ENCODE data around the gene C1orf167.

Gene C1orf167, protein sequence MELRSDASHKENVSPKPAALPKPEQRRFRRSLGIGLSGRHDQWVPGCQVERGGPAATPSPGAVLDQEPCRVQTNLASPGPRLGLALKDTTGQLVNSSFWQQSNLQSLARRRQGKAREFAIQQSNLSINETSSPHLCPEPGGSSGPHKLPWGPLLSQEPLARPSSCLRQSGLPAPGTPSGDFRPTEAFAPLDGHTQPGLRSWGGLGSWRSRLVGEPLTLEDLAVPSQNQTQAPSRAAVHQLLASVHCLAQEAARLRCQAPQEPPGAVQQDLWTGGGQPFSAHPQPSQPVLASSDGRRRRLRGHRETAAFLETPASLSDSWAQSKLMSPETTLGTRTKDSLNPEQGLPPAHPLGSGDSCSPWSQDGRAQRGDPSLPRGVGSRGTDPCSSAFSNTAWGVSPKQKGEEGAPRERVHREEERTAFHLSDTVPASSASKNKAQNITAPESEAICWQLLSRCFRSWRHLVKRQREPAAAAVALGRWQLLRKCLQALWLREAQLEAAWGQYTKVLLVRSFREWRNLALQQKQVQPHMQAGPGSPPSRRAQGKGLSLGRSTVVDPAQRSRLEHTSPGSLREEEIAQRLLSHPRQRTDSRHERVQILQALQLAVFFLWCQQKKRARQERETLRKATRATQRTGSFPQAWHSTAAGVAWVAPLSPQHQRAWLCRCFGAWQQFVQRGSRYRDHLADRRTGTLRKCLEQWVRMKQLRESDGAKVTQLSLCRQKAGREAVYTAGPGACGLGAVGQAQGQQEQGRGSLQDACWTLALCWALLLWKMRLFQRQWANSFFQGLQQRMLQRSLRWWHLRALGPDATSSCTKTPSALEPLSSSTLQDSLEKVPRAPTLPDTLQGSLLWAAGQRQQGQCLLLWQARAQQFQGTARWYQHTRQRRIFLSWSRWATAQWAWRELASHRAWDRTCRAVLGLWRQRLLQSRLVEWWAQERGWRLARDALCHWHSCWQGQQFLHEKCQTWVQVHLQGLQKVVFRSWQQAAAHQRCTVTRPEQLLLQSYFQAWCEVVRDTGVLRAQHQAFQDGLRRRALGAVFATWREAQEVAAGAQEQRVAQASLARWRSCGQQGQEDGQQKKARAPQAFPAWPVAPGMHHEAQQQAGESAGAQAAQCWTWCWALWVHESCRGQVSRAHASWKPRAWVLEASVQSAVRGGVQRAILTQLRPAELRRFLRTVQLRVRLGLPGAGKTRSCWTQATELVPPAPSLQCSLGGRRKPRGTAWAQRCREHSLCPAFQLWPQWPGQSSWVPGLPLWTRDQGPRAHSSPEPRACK (N-terminal part only)

GRCh38 chr1:11761988-11762406 is at the start of gene C1orf167:
Gene C1orf167 (plus strand): TSS chr1:11762193. CDS start chr1:11764401, 2,208 bp downstream.
- DNase-seq (ENCODE audit: low read depth): no peak
- Histone ChIP-seq H3K4me1 (ENCODE audit: control insufficient read depth, insufficient read depth, low read length) (no peaks in the 10 kb centered on the region), H3K36me3 (ENCODE audit: control insufficient read depth, insufficient read depth, low read length, severe bottlenecking) (no peaks in the 10 kb centered on the region), H3K4me3 (ENCODE audit: low read length) (no peak within 1 kb of the TSS), H3K9me3 (ENCODE audit: control insufficient read depth, low read length) (peaks cover 4% of the 10 kb centered on the region), H3K9ac (ENCODE audit: low read length) (no peak within 1 kb of the TSS), H3K27me3 (replicated peaks; ENCODE audit: control insufficient read depth, insufficient read depth, low read length) (peaks cover 36% of the 10 kb centered on the region)

- no peaks in the 10 kb centered on the region for H3K36me3 ChIP-seq (ENCODE audit: control insufficient read depth, insufficient read depth, low read length, severe bottlenecking)
- no peaks in the 10 kb centered on the region for H3K4me1 ChIP-seq (ENCODE audit: control insufficient read depth, insufficient read depth, low read length)
- no peaks in the 10 kb centered on the region for H3K9me3 ChIP-seq (ENCODE audit: control insufficient read depth, low read length)
- no peak overlapping the region for H3K9ac ChIP-seq (ENCODE audit: low read length)
- DNase-seq (ENCODE audit: low read depth): no peak
- H3K27me3 ChIP-seq (replicated peaks; ENCODE audit: control insufficient read depth, insufficient read depth, low read length): peaks cover 70% of the 10 kb centered on the region
- no peak overlapping the region for H3K4me3 ChIP-seq (ENCODE audit: low read length)
Observed at GRCh38 chr1:11712285-11712684, 49.7 kb upstream of the C1orf167 start.

DNA sequence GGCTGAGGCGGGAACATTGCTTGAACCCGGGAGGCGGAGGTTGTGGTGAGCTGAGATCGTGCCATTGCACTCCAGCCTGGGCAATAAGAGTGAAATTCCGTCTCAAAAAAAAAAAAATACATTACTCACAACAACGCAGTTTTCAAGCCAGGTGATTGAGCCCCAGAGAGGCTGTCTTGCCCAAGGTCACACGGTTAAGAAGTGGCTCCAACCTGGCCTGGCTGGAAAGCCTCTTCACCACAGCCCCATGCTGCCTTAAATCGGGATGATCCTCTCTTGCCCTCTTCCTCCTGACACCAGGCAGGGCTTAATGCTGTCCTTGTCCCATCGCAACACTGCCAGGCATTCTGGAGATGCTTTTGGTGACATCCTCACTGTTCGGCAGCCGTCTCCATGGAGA is 48.9 kb upstream of the C1orf167 start:
- Histone ChIP-seq H3K4me3 (ENCODE audit: low read length) (no peak overlapping the region), H3K4me1 (ENCODE audit: control insufficient read depth, insufficient read depth, low read length) (no peaks in the 10 kb centered on the region), H3K36me3 (ENCODE audit: control insufficient read depth, insufficient read depth, low read length, severe bottlenecking) (no peaks in the 10 kb centered on the region), H3K9me3 (ENCODE audit: control insufficient read depth, low read length) (no peaks in the 10 kb centered on the region), H3K9ac (ENCODE audit: low read length) (no peak overlapping the region), H3K27me3 (replicated peaks; ENCODE audit: control insufficient read depth, insufficient read depth, low read length) (peaks cover 63% of the 10 kb centered on the region)
- no peak for DNase-seq (ENCODE audit: low read depth)

GRCh38 chr1:11714831-11715575 is 47.0 kb upstream of the C1orf167 start:
- Histone ChIP-seq H3K4me3 (ENCODE audit: low read length) (no peak overlapping the region), H3K9ac (ENCODE audit: low read length) (no peak overlapping the region), H3K36me3 (ENCODE audit: control insufficient read depth, insufficient read depth, low read length, severe bottlenecking) (no peaks in the 10 kb centered on the region), H3K4me1 (ENCODE audit: control insufficient read depth, insufficient read depth, low read length) (peaks cover 9% of the 10 kb centered on the region), H3K9me3 (ENCODE audit: control insufficient read depth, low read length) (no peaks in the 10 kb centered on the region), H3K27me3 (replicated peaks; ENCODE audit: control insufficient read depth, insufficient read depth, low read length) (peaks cover 51% of the 10 kb centered on the region)
- no peak for DNase-seq (ENCODE audit: low read depth)

GRCh38 chr1:11719313-11720032 is 42.5 kb upstream of the C1orf167 start:
- Histone ChIP-seq H3K4me3 (ENCODE audit: low read length) (peak overlapping the region; percentile 26), H3K27me3 (replicated peaks; ENCODE audit: control insufficient read depth, insufficient read depth, low read length) (peaks cover 46% of the 10 kb centered on the region), H3K4me1 (ENCODE audit: control insufficient read depth, insufficient read depth, low read length) (peaks cover 9% of the 10 kb centered on the region), H3K9me3 (ENCODE audit: control insufficient read depth, low read length) (no peaks in the 10 kb centered on the region), H3K9ac (ENCODE audit: low read length) (peak overlapping the region; percentile 48), H3K36me3 (ENCODE audit: control insufficient read depth, insufficient read depth, low read length, severe bottlenecking) (no peaks in the 10 kb centered on the region)
- peak; percentile 87 for DNase-seq (ENCODE audit: low read depth)

GRCh38 chr1:11720033-11720376 is 42.0 kb upstream of the C1orf167 start:
- no peaks in the 10 kb centered on the region for H3K36me3 ChIP-seq (ENCODE audit: control insufficient read depth, insufficient read depth, low read length, severe bottlenecking)
- no peaks in the 10 kb centered on the region for H3K9me3 ChIP-seq (ENCODE audit: control insufficient read depth, low read length)
- peaks cover 46% of the 10 kb centered on the region for H3K27me3 ChIP-seq (replicated peaks; ENCODE audit: control insufficient read depth, insufficient read depth, low read length)
- no peak overlapping the region for H3K9ac ChIP-seq (ENCODE audit: low read length)
- H3K4me3 ChIP-seq (ENCODE audit: low read length): peak overlapping the region; percentile 26
- DNase-seq (ENCODE audit: low read depth): no peak
- H3K4me1 ChIP-seq (ENCODE audit: control insufficient read depth, insufficient read depth, low read length): peaks cover 9% of the 10 kb centered on the region

- Histone ChIP-seq H3K27me3 (replicated peaks; ENCODE audit: control insufficient read depth, insufficient read depth, low read length) (peaks cover 43% of the 10 kb centered on the region), H3K9ac (ENCODE audit: low read length) (no peak overlapping the region), H3K4me1 (ENCODE audit: control insufficient read depth, insufficient read depth, low read length) (peaks cover 9% of the 10 kb centered on the region), H3K36me3 (ENCODE audit: control insufficient read depth, insufficient read depth, low read length, severe bottlenecking) (no peaks in the 10 kb centered on the region), H3K9me3 (ENCODE audit: control insufficient read depth, low read length) (no peaks in the 10 kb centered on the region), H3K4me3 (ENCODE audit: low read length) (no peak overlapping the region)
- no peak for DNase-seq (ENCODE audit: low read depth)
Observed at GRCh38 chr1:11720525-11720924, 41.5 kb upstream of the C1orf167 start.

DNA sequence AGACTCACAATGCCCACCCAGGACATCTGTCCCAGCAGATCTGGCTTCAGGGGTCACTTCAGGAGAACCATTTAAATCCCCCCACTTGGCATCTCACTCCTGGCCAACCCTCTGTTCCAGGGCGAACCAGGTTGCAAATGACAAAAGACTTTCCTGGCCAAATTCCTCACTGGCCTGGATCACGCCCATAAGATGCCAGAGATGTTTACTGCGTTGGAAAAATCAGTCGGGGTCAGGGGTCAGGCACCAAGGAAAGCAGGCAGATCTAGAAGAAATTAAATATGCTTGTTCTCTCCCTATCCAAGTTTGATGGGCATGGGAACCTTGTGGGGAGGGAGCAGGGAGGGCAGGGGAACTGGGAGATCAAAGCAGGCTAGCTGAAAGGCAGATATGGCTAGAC is 40.7 kb upstream of the C1orf167 start:
- no peaks in the 10 kb centered on the region for H3K9me3 ChIP-seq (ENCODE audit: control insufficient read depth, low read length)
- H3K27me3 ChIP-seq (replicated peaks; ENCODE audit: control insufficient read depth, insufficient read depth, low read length): peaks cover 35% of the 10 kb centered on the region
- no peak for DNase-seq (ENCODE audit: low read depth)
- no peak overlapping the region for H3K9ac ChIP-seq (ENCODE audit: low read length)
- no peaks in the 10 kb centered on the region for H3K36me3 ChIP-seq (ENCODE audit: control insufficient read depth, insufficient read depth, low read length, severe bottlenecking)
- H3K4me1 ChIP-seq (ENCODE audit: control insufficient read depth, insufficient read depth, low read length): peaks cover 9% of the 10 kb centered on the region
- no peak overlapping the region for H3K4me3 ChIP-seq (ENCODE audit: low read length)

DNA sequence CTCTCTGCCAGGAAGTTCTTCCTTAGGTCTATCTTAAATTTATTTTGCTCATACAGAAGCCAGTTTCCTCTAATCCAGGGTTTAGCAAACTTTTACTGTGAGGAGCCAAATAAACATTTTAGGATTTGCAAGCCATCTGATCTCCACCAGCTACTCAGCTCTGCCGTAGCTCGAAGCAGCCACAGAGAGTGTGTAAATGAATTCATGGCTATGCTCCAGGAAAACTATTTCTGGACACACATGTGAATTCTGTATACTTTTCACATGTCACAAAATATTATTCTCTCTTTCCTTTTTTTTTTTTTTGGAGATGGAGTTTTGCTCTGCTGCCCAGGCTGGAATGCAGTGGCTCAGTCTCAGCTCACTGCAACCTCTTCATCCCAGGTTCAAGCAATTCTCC is 39.5 kb upstream of the C1orf167 start:
- Histone ChIP-seq H3K4me3 (ENCODE audit: low read length) (no peak overlapping the region), H3K27me3 (replicated peaks; ENCODE audit: control insufficient read depth, insufficient read depth, low read length) (peaks cover 30% of the 10 kb centered on the region), H3K4me1 (ENCODE audit: control insufficient read depth, insufficient read depth, low read length) (peaks cover 9% of the 10 kb centered on the region), H3K9ac (ENCODE audit: low read length) (no peak overlapping the region), H3K36me3 (ENCODE audit: control insufficient read depth, insufficient read depth, low read length, severe bottlenecking) (no peaks in the 10 kb centered on the region), H3K9me3 (ENCODE audit: control insufficient read depth, low read length) (no peaks in the 10 kb centered on the region)
- DNase-seq (ENCODE audit: low read depth): no peak

- Histone ChIP-seq H3K4me1 (ENCODE audit: control insufficient read depth, insufficient read depth, low read length) (peaks cover 7% of the 10 kb centered on the region), H3K9me3 (ENCODE audit: control insufficient read depth, low read length) (no peaks in the 10 kb centered on the region), H3K4me3 (ENCODE audit: low read length) (no peak overlapping the region), H3K9ac (ENCODE audit: low read length) (no peak overlapping the region), H3K27me3 (replicated peaks; ENCODE audit: control insufficient read depth, insufficient read depth, low read length) (peaks cover 24% of the 10 kb centered on the region), H3K36me3 (ENCODE audit: control insufficient read depth, insufficient read depth, low read length, severe bottlenecking) (no peaks in the 10 kb centered on the region)
- no peak for DNase-seq (ENCODE audit: low read depth)
Observed at GRCh38 chr1:11725616-11726015, 36.4 kb upstream of the C1orf167 start.

Data from adipocyte (in vitro differentiated cells).